G401.6 (cell line): ENCODE measurements around the gene PKDCC.

Experiments used
- FAIRE-seq: peaks from 2 replicates; lab custom pipeline; 2012; peaks lifted over from hg19 to GRCh38; lab: Jason Lieb, UNC

Gene PKDCC

DNA sequence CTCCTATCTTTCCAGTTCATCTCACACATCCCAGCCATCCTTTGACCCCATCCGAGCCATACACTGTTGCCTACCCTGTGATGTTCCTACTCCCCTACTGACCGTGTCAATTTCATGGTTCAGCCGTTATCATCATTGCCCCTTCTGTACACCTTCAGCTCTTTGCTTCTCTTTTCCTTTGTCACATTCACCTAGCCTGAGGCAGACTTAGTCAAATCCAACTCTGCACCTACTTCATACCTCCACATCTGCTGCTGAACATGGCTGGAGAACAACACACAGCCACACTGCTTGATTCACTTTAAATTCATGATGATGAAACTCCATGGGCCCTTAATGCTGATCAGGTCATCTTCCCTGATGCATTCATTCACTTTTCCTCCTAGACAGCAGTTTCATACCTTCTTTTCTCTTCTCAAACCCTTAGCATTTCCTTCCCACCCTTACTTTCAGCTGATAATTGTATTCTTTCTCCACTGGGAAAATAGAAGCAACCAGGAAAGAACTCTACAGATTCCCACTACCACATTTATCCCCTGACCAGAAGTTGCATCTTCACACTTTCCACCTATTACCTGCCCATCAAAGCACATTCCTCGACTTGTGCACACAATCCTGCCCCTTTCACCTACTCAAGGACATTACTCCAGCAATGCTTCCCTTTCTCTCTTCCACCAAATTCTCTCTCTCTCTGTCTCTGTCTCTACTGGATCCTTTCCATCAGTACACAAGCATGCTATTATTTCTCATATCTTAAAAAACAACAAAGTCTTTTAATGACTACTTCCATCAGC is 59.6 kb downstream of the PKDCC start:
- no peak for FAIRE-seq
